ENCODE results near the gene PTGDS.

GRCh38 chr9:136970361-136970760, 6.9 kb upstream of the PTGDS start:
- no peak for TF ChIP-seq BCL11B (tag by site-specific recombination; IDR thresholded peaks at IDR 0.05; ENCODE audit: low read depth)
- TF ChIP-seq CTCF (tag by site-specific recombination; IDR thresholded peaks at IDR 0.05), result no peak

Measured in HEK293 (cell line).